Neural cell (in vitro differentiated cells): ENCODE results near the gene GALNT3. TPM values are rescaled to one million over a fixed set of nuclear protein-coding genes. Genes with fewer than 3 reads are reported as not detected.

ENCODE experiments used
- H2AFZ ChIP-seq: fragments of 200-600, 300-800 bp; sonication (generic), shearing (Covaris generic); 2 replicates; pipeline ENCODE4 v1.6.0; 2014; ENCODE audit warnings: low read depth, mild to moderate bottlenecking, antibody characterized with exemption, low read length, moderate library complexity
- H3F3A ChIP-seq: fragments of 200-600 bp; shearing (Covaris generic); 2 replicates; pipeline ENCODE4 v1.6.1; 2016; ENCODE audit warnings: mild to moderate bottlenecking, moderate library complexity, mixed read lengths, antibody characterized with exemption, low read length; ENCODE audit not compliant: insufficient read depth, poor library complexity, severe bottlenecking
- H3K27ac ChIP-seq: fragments of 200-600, 300-800 bp; sonication (generic), shearing (Covaris generic); 2 replicates; pipeline ENCODE4 v1.5.1; 2014; ENCODE audit warnings: mild to moderate bottlenecking, low read length, moderate library complexity
- H3K27me3 ChIP-seq: fragments of 300-800, 200-600 bp; sonication (generic), shearing (Covaris generic); 2 replicates; pipeline ENCODE4 v1.6.0; 2014; ENCODE audit warnings: mild to moderate bottlenecking, low read depth, low read length, moderate library complexity; ENCODE audit not compliant: insufficient read depth
- H3K36me3 ChIP-seq: fragments of 300-800, 200-600 bp; sonication (generic), shearing (Covaris generic); 2 replicates; pipeline ENCODE4 v1.5.1; 2014; ENCODE audit warnings: mild to moderate bottlenecking, antibody characterized with exemption, low read length, moderate library complexity; ENCODE audit not compliant: insufficient read depth
- H3K4me2 ChIP-seq: fragments of 300-800, 200-600 bp; sonication (generic), shearing (Covaris generic); 2 replicates; pipeline ENCODE4 v1.6.0; 2014; ENCODE audit warnings: mild to moderate bottlenecking, low read length
- H3K4me3 ChIP-seq: fragments of 300-800, 200-600 bp; sonication (generic), shearing (Covaris generic); 2 replicates; pipeline ENCODE4 v1.5.1; 2014; ENCODE audit warnings: mild to moderate bottlenecking, low read length, moderate library complexity
- H3K79me2 ChIP-seq: fragments of 200-600 bp; shearing (Covaris generic); replicated peaks from 2 replicates; pipeline ENCODE4 v1.6.0; 2014; ENCODE audit warnings: mild to moderate bottlenecking, low read length, moderate library complexity; ENCODE audit not compliant: insufficient read depth
- H3K9ac ChIP-seq: fragments of 300-800, 200-600 bp; sonication (generic), shearing (Covaris generic); 2 replicates; pipeline ENCODE4 v1.6.1; 2016; ENCODE audit warnings: mild to moderate bottlenecking, low read length, mixed read lengths
- H3K9me2 ChIP-seq: fragments of 200-600 bp; shearing (Covaris generic); 2 replicates; pipeline ENCODE4 v1.6.1; 2016; ENCODE audit warnings: mild to moderate bottlenecking, low read length, mixed read lengths; ENCODE audit not compliant: insufficient read depth
- H3K9me3 ChIP-seq: fragments of 200-600, 300-800 bp; sonication (generic), shearing (Covaris generic); 2 replicates; pipeline ENCODE4 v1.6.1; 2016; ENCODE audit warnings: mild to moderate bottlenecking, mixed run types, low read length, moderate library complexity, mixed read lengths
- H4K20me1 ChIP-seq: fragments of 200-600 bp; shearing (Covaris generic); 2 replicates; pipeline ENCODE4 v1.6.1; 2016; ENCODE audit warnings: mild to moderate bottlenecking, mixed run types; ENCODE audit not compliant: insufficient read depth
- CTCF ChIP-seq: fragments of 450-650 bp; IDR thresholded peaks from 2 replicates; pipeline ENCODE4 v1.5.1; 2014; ENCODE audit warnings: antibody characterized with exemption, mild to moderate bottlenecking, moderate library complexity; ENCODE audit not compliant: poor library complexity, severe bottlenecking
- EP300 ChIP-seq: fragments of 450-650 bp; conservative IDR thresholded peaks from 2 replicates; pipeline ENCODE4 v1.6.1; 2014; ENCODE audit warnings: antibody characterized with exemption, mild to moderate bottlenecking, moderate library complexity; ENCODE audit not compliant: poor library complexity, severe bottlenecking
- EZH2 ChIP-seq: fragments of 200-600, 300-800 bp; shearing (Covaris generic), sonication (generic); IDR thresholded peaks from 2 replicates; pipeline ENCODE4 v1.6.1; 2014; ENCODE audit warnings: antibody characterized with exemption, low read length, borderline replicate concordance, mild to moderate bottlenecking; ENCODE audit not compliant: insufficient read depth, poor library complexity, severe bottlenecking
- MXI1 ChIP-seq: fragments of 450-650 bp; conservative IDR thresholded peaks from 2 replicates; pipeline ENCODE4 v1.6.1; 2014; ENCODE audit warnings: antibody characterized with exemption, mild to moderate bottlenecking; ENCODE audit not compliant: poor library complexity, severe bottlenecking
- POLR2AphosphoS5 ChIP-seq: IDR thresholded peaks from 2 replicates; pipeline ENCODE4 v1.6.1; 2012
- RAD21 ChIP-seq: fragments of 450-650 bp; conservative IDR thresholded peaks from 2 replicates; pipeline ENCODE4 v1.6.1; 2014; ENCODE audit warnings: antibody characterized with exemption, mild to moderate bottlenecking, moderate library complexity
- REST ChIP-seq: IDR thresholded peaks from 2 replicates; pipeline ENCODE4 v1.6.1; 2012; ENCODE audit warnings: borderline replicate concordance
- SMC3 ChIP-seq: fragments of 450-650 bp; conservative IDR thresholded peaks from 2 replicates; pipeline ENCODE4 v1.6.1; 2014; ENCODE audit warnings: antibody characterized with exemption, mild to moderate bottlenecking, moderate library complexity; ENCODE audit not compliant: poor library complexity
- TAF1 ChIP-seq: IDR thresholded peaks from 2 replicates; pipeline ENCODE4 v1.6.1; 2012; ENCODE audit warnings: low read depth
- polyA plus RNA-seq: library from polyadenylated mRNA; depleted of rRNA; stranded (reverse); fragments of >200 nt; gene quantifications from 2 replicates; pipeline ENCODE4 v1.2.3, GENCODE V29; 2014

Gene GALNT3
- polyA plus RNA-seq, 1 donor from 2014 or later, result 3.7 TPM

- Histone ChIP-seq H3F3A (no peaks in the 10 kb centered on the region), H3K9ac (peak overlapping the region; percentile 3), H3K79me2 (no peaks in the 10 kb centered on the region), H3K4me3 (peak overlapping the region; percentile 3), H3K9me2 (no peaks in the 10 kb centered on the region), H4K20me1 (no peaks in the 10 kb centered on the region), H2AFZ (no peak overlapping the region), H3K27ac (peak overlapping the region; percentile 43), H3K9me3 (no peaks in the 10 kb centered on the region), H3K4me2 (no peak overlapping the region), H3K27me3 (no peaks in the 10 kb centered on the region), H3K36me3 (no peaks in the 10 kb centered on the region)
- TF ChIP-seq CTCF (peak; percentile 59), RAD21 (peak; percentile 48), TAF1 (no peak), EZH2 (no peak), REST (no peak), EP300 (no peak), SMC3 (peak; percentile 38), POLR2AphosphoS5 (no peak), MXI1 (no peak)
Measured at GRCh38 chr2:165698444-165698884, 95.6 kb downstream of the GALNT3 start.

GRCh38 chr2:165697748-165698443 lies 96.2 kb downstream of the GALNT3 start:
- Histone ChIP-seq H3F3A (no peaks in the 10 kb centered on the region), H3K27ac (peak overlapping the region; percentile 43), H4K20me1 (no peaks in the 10 kb centered on the region), H3K9ac (peak overlapping the region; percentile 3), H3K4me3 (peak overlapping the region; percentile 3), H3K79me2 (no peaks in the 10 kb centered on the region), H3K4me2 (no peak overlapping the region), H2AFZ (no peak overlapping the region), H3K9me2 (no peaks in the 10 kb centered on the region), H3K36me3 (no peaks in the 10 kb centered on the region), H3K27me3 (no peaks in the 10 kb centered on the region), H3K9me3 (no peaks in the 10 kb centered on the region)
- no peak for TF ChIP-seq SMC3
- TF ChIP-seq CTCF, result no peak

Other genes starting within 250 kb of the GALNT3 start
- gene TTC21B, start 159.5 kb upstream of the GALNT3 start, polyA plus RNA-seq, result 25.0 and 31.1 TPM in 2 replicates